NCI-H2029 (cell line): ENCODE results near the gene CCR1.
A peak's percentile ranks its signal among the peaks of the same experiment; 100 is the strongest.

Source experiments
- DNase-seq: peaks from one replicate; lab custom pipeline; 2025; lab: John Stamatoyannopoulos, UW

Gene CCR1

DNA sequence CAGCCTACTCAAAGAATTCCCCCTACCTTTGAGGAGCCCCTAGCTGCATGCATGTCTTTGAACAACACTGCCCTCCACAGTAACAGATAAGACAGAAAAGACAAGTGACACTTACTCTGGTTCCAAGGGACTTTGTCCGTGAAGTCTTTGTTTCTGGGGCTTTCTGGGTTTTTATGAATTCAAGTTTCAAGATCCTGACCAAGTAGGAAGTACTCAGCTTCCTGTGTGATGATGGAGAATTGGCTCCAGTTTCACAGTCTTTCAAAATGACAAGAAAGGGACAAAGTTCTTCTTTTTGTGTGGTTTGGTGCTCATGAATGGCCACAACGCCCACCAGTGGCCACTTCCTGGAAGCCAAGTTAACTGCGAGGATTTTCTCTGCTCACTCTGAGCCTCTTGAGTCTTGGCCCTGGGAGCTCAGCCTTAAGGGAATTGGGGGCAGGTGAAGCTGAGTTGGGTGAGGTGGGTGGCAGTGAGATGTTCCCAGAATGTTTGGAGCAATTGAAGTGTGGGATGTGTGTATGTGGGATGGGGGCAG is at the start of gene CCR1:
Gene CCR1 (minus strand): TSS at position 147 of the 538 bp plus-strand sequence. CDS start 4,000 bp downstream, outside the sequence.
- no peak for DNase-seq

DNA sequence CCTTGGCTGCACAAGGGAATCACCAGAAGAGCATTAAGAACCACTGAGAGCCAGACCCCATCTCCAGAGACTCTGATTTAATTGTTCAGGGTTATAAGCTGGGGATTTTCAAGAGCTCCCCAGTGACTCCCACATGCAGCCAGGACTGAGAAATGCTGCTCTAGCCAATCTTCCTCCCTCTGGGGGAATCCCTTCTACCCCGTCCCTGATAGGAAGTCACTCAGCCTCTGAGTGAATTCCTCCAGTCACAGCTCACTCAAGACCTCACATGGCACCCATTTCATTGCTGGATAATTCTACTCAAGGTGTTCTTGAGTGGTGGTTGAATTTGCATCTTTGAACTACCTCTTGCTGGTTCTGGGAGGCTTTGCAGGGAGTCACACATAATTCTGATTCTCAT is 44.9 kb upstream of the CCR1 start:
- DNase-seq: no peak

DNA sequence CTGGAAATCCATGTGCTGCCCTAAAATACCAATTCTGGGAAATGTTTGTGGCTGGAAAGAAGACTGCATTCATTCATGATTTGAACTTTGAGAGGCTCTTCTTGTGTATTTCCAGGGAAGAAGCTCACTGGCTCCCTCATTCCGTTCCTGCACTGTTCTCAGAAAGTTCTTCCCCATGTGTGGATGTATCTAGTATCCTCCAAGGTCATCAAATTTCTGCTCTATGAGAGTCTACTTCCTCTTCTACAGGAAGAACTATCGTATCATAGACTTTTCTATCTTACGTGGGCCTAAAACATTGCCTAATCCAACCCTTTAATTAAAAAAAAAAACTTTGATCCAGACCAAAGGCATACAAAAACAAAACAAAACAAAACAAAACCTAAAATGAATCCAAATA is 37.0 kb upstream of the CCR1 start:
- no peak for DNase-seq

DNA sequence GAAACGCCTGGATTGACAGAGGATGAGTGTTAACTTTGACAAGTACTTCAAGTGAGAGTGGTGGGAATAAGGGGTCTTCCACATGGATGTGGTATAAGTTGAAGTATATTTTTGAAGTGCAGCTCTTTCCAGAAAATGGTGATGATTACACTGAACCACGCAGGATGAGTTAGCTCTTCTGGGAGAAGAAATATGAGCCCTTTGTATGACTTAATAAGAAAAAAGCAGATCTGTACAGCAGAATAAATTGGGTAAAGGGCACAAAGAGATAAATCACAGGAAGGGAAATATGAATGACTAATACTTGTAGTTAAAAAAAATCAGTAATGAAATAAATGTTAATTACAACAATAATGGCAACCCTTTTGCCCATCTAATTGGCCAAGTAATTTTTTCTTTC is 35.4 kb upstream of the CCR1 start:
- DNase-seq: no peak

DNA sequence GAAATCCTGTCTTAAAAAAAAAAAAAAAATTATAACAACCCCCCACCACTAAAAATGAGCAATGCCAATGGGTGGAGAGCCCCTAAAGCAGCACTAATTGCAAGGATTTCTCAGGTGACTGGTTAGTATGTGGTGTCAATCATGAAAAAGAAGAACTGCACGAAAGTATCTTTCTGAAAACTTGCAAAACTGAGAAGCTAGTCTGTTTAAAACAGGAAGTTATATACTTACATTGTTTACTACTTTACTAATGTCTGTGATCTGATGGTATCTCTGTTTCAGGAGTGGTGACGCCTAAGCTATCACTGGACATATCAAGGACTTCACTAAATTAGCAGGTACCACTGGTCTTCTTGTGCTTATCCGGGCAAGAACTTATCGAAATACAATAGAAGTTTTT is 34.0 kb upstream of the CCR1 start, which contains the start of gene CCR3:
Gene CCR3 (plus strand): TSS at position 341 of the 400 bp plus-strand sequence. CDS start 22,699 bp downstream, outside the sequence.
- DNase-seq: no peak

DNA sequence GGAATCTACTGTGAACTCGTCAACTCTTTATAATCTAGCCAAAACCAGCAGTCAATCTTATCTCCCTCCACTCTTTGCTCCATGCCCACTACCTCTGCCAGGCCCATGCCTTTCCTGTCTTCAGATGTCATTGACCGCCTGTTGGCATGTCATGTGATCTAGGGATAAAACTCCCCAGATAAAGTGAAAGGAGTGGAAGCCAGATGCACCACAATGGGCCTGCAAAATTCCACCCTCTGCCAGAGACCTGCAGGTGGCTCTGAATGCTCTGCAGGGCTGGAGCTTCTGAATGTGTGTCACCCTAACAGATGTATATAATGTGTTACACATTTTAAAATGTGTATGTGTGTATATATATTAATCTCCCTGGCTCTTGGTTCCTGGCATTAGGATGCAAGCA is 31.8 kb upstream of the CCR1 start:
- no peak for DNase-seq

DNA sequence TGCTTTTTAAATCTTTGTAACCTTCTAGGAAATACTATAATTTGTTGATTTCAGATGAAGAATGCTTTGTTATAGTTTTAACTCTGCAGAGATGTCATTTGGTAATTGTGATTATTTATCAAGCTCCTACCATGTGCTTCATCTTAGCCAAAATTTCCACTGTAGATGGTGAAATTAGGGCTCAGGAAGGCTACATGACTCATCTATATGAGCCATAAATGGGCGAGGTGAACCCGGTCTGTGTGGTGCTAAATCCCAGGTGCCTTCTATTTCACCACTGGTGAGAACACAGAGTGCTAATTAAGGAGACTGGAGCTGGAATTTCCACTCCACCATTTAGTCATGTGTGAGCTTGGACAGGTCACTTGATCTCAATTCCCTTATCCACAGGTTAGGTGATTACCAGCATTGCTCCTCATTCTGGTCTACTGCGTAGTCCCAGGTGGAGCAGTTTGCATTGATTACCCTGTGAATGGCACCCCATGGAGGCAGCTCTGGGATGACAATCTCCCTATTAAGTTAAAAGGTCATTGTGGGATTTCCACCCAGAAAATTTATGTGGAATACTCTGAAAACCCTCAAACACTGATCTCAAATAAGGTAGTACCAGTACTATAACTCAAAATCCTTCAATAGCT is 31.3 kb upstream of the CCR1 start:
- no peak for DNase-seq

DNA sequence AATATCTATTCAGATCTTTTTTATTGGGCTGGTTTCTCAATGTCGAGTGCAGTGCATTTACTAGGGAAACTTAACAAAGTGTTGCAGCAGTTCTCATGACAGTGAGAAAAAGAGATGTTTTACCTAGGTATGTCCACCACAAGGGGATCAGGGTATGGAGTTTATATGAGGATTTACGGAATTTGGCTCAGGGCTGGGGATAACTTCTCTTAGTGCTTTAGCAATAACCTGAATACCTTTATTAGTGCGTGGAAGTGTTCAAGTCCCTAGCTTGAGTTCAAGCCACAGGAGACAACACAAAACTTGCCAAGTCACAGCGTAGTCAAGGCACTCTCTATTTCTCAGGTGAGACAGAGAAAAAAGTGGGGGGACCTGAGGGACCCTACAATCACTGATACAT is 30.3 kb upstream of the CCR1 start:
- DNase-seq: no peak

DNA sequence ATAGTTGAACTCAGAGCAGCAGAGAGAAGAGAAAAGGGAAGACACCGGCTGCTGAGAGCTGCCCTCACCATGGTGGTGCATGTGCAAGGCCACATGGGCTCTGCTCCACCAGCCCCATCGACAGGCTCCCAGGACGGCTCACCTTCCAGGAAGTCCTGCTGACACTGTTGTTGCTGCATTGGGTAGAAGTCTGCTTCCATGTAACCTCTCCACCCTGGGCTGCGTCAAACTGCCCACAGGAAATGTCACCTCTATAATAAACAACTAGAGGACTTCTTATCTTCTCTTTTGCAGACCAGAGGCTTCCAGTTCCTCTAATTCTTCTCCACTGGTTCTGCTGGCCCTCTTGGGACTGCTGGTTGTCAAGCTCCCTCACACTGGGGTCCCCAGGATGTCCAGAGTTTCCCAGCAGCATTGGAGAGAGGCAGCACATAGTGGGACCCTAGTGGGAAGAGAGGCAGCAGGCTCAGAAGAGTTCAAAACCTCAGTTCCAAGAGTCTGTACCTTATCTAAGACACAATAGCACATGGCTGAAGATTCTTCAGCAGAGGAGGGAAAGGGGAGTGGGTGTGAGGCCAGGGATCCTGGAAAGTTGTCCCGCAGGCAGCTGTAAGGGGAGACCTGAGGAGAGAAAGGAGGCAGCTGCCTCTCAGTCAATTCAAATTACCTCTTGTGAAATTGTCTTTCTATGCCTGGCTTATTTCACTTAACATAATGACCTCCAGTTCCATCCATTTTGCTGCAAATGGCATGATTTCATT is 28.4 kb upstream of the CCR1 start:
- no peak for DNase-seq

DNA sequence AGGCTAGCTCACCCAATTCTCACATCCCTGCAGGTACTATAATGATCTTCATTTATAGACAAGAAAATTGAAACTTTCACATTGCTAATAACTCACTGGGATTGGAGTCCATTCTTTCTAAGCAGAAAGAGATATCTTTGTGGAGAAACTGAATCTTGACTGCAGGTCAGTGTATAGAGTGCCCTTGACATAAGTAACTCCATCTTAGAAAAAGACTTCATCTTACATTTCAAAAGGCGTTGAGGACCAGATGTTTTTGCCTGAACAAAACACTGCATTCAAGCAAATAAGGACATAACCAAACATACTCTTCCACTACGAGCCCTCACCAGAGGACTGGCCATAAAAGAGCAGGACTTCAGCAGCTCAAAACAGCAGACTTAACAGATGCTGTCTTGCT is 27.3 kb upstream of the CCR1 start:
- no peak for DNase-seq

DNA sequence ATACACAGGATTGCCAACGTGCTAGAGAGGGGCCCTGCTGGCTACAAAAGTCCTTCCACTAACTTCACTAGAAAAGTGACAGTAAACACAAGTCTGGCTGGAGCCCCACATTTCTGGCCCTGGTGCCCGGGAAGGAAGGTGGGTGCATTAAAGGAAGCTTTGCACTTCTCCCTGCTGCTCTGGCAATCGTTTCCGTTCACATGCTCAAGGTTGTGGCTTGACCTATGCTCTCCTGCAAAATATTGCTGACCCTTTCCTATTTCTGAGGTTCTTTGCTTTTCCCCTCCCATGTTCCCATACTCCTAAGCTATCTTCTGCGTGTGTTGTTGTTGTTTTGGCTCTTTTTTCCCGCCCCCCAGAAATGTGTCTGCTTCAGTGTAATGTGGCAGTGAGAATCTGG is 25.1 kb upstream of the CCR1 start:
- DNase-seq: no peak

DNA sequence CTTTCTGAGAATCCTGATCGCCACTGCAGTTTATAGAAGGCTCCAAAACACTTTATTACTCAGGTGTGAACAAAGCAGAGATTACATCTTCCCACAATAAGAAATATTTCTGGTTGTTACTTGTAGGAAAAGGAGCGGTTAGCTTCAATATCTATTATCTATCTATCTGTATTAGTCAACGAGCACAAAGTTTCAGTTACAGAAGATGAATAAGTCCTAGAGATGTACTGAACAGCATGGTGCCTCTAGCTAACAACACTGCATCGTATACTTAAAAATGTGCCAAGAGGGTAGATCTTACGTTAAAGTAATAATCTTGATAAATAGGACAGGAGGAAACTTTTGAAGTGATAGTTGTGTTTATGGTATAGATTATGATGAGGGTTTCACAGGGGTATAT is 23.2 kb upstream of the CCR1 start:
- no peak for DNase-seq

DNA sequence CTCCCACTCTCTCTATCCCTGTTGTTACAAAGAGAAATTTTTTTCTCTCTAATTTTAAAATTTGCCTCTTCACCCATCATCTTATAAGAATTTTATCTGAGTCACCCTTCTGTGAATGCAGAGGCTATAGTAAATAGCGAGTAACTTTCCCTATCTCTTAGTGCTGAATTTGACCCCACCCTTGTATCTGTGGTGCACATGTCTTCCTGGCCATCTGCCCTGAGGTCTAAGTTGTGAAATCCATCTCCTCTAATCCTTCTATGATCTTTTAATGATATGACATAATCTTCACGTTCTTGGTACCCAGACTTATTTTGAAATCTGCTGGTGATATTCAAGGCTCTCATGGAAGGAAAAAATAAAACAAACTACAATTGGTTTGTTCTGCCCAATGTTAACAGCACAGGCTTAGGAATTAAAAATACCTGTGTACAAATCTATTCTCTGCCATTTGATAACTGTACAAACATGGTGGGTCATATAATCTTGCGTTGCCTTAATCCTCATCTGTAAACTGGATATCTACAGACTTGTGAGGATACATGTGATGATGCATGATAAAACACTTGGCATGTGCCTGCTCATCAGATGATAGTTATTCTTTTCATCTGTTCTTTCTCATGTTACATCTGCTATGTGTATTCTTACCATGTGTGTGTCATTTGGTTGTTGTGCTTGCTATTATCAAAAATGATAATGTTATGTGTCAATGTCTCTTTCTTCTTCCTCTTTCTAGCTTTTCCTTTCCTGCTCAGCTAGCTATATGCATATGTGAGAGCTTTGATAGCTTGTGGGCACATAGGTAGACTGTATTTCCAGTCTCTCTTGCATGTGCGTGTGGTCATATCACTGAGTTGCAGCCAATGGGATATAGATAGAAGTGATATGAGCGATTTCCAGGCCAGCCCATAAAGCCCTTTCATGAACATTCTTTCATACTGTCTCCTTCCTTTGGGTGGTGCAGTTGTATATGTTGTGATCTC is 20.4 kb upstream of the CCR1 start:
- DNase-seq: no peak

DNA sequence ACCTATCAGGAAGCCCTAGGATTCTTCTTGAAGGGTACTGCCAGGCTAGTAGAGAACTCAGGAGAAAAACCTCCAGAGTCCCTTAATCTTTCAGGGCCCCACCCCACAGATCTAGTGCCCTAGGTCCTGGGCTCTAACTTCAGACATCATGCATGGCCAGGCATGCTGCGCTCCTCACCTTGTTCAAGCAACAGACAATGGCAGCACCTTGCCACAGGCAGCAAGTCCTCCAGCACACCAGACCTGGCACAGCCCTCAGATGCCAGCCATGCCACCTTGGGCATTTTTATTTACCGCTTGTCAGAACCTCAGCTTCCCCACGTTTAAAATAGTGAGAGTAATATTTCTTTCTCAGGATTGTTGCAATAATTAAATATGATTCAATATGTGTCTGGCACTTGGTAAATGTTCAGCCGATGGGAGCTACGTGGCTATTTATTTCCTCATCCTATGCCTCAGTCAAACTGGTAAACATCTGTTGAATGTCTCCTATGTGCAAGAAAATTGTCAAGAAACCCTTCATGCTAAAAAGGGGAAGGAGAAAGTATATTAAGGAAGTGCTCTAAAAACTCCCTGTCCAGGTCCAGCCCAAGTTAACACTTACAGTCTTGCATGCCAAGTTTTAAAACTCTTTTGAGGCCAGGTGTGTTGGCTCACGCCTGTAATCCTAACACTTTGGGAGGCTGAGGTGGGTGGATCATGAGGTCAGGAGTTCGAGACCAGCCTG is 14.5 kb upstream of the CCR1 start:
- DNase-seq: no peak

DNA sequence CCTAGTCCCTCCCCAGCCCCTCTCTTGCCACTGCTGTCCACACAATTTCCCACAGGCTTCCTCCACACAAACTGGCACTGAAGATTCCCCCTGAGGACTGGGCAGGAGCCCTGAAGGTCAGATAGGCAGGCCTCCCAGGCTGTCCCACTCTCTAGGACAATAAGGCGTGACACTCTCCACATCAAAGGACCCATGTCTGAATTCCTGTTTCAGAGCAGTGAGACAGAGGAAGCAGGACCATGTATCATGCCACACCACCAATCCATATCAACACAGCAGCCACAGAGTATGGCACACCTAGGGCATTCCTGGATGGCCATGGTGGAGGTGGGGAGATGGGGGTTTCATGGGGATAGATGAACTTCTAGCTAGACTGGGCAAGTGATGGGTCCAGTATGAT is 13.8 kb upstream of the CCR1 start:
- no peak for DNase-seq

DNA sequence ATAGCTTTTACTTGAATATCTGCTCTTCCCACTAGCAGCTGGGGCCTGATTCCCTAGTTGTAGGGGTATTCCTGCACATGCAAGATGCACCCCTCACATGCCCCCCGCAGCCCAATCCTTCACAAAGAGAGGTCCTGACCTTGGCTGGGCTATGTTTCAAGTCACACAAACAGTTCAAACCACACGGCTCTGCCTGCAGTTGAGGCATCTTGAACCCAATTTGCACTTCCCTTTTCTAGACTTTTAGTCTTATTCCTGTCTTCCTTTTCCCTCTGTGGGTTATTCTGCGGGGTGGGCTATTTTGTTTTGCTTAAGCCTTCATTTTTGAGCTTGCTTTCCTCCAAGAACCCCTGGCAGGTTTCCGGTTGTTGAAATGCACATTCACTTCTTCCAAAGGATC is 13.3 kb upstream of the CCR1 start:
- no peak for DNase-seq

DNA sequence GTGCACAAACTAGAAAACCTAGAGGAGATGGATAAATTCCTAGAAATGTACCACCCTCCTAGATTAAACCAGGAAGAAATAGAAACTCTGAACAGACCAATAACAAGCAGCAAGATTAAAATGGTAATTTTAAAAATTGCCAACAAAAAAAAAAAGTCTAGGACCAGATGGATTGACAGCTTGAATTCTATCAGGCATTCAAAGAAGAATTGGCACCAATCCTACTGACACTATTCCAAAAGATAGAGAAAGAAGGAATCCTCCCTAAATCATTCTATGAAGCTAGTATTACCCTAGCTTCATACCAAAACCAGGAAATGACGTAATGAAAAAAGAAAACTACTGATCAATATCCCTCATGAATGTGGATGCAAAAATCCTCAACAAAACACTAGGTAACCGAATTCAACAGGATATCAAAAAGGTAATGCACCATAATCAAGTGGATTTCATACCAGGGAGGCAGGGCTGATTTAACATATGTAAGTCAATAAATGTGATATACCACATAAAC is 10.1 kb upstream of the CCR1 start:
- DNase-seq: no peak

DNA sequence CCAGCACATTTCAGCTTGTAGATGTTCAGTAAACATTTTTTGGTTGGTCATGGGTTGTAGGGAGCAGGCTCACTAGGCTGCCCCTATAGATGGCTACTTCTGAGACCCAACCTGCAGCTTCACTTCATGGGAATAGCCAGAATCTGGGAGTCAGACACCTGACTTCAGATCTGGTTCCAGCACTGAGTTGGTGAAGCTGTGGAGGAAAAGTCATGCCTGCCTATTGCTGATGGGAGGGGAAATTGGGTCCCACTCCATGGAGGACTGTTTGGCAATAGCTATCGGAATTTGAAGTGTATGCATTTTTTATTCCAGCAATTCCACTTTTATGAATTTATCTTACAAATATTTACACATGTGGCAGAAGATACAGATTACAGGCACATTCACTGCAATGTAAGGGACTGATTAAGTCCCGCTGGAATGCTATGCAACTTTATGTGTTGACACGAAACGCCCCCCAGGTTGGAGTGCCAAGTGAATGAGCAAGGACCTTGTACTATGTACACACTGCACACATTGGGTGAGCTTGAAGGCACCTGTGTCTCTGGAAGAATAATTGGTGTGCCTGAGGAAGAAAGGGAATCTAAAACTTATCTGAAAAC is 7.8 kb upstream of the CCR1 start:
- no peak for DNase-seq

DNA sequence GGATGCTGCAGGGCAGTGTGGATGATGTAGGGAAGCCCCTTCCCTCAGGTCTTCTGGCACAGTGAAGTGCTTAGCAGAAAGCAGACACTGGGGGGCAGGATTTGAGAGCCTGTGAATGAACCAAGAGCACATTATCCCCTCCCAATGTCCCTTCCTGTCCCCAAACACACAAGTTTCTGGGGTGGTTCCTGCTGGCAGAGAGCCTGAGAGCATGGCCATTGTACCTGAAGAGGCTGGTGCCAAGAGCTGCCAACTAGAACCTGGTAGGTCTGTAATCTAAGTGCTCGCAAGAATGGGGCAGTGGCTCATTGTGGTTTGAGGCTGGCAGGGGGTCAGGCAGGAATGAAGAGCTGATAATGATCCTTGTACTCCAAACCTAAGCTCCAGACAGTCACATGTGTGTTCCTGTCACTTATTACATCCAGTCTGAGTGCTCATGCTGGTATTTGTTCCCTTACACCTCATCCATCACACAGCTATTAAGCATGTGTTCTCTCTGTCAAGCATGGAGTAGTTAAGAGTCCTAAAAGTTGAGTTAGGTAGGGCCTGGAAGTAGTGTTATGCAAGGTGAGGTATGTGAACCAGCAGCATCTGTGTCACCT is 6.7 kb upstream of the CCR1 start:
- peak; percentile 88 for DNase-seq

DNA sequence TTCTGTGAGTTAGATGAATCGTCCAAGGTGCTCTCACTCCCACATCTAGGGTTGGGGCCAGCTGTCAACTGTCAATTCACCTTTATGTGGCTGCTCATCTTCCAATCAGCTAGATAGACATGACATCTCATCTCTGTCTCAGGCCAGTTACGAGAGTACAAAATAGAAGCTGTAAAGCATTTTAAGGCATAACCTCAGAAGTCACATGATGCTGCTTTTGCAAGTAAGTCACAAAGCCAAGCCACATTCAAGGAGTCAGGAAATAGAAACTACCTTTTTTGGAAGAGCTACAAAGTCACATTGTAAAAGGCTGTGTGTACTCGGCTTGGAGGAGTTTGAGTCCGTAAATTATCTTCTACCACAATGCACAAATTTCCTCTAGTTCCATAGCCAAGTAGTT is 5.1 kb upstream of the CCR1 start:
- DNase-seq: no peak

DNA sequence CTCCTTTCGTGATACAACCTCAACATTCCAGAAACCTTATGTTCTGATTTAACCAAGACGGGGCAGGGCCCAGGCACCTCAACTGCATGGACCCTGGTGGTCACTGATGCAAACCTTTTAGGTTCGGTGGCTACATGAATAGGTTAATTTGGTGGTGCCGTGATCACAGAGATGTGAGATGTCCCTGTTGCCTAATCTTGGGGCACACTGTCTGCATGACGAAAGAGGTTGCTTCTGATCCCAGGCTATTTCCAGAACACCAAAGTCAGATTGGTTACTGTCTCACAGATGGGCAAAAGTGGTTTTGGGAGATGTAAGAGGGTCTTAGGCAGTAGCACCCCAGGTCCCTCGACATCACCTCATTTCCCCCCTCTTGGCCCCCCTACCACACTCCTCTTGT is 4.0 kb upstream of the CCR1 start:
- no peak for DNase-seq
